Epithelial cell of esophagus (primary cell): ENCODE measurements around the gene WNT4.
A peak's percentile ranks its signal among the peaks of the same experiment; 100 is the strongest.

ENCODE experiments used
- DNase-seq: peaks from one replicate; pipeline ENCODE4 v3.0.0; 2010; ENCODE audit warnings: low read depth
- H3K4me3 ChIP-seq: 2 replicates; pipeline ENCODE4 v1.5.1; 2011; ENCODE audit warnings: mild to moderate bottlenecking, low read length, control low read depth
- TF ChIP-seq, protein P1 (sequence below): IDR thresholded peaks from 2 replicates; pipeline ENCODE4 v1.5.1; 2011; ENCODE audit warnings: low read depth, mild to moderate bottlenecking, low read length, control low read depth, inconsistent platforms; ENCODE audit not compliant: insufficient read depth; ENCODE audit errors: missing control alignments

WNT4 gene

DNA sequence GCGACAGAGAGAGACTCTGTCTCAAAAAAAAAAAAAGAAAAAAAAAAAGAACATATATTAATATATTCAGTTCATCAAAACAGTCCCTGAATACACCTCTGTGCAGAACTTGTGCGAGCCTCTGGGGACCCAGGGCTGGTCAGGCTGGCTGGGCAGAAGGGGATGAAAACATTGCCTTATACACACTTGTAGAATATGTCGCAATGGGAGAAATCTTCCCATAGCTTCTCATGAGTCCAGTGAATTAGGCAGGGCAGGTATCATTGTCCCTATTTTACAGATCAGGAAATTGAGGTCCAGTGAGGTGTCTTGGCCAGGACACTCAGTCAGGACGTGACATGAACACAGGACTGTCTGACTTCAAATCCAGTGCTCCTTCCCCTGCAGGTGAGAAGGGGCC lies 12.6 kb upstream of the WNT4 start:
- no peak overlapping the region for H3K4me3 ChIP-seq
- DNase-seq = no peak
- TF ChIP-seq, protein P1, sequence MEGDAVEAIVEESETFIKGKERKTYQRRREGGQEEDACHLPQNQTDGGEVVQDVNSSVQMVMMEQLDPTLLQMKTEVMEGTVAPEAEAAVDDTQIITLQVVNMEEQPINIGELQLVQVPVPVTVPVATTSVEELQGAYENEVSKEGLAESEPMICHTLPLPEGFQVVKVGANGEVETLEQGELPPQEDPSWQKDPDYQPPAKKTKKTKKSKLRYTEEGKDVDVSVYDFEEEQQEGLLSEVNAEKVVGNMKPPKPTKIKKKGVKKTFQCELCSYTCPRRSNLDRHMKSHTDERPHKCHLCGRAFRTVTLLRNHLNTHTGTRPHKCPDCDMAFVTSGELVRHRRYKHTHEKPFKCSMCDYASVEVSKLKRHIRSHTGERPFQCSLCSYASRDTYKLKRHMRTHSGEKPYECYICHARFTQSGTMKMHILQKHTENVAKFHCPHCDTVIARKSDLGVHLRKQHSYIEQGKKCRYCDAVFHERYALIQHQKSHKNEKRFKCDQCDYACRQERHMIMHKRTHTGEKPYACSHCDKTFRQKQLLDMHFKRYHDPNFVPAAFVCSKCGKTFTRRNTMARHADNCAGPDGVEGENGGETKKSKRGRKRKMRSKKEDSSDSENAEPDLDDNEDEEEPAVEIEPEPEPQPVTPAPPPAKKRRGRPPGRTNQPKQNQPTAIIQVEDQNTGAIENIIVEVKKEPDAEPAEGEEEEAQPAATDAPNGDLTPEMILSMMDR = no peak

DNA sequence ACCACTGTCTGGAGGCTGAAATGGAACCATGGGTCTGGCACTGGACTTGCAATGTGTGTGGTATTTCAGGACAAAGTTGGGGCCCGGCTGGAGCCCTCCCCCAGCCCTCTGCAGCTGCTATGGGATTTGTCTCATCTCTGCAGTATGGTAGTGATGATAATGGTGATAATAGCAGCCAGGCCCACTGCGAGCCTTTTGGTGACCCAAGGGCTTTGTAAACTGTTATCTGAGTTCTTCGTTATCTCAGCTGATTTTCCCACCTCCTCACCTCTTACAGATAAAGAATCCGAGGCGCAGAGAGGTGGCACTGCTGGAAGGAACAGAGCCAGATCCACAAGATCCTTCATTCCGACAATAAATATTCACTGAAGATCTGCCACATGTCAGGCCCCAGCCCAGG lies 11.7 kb upstream of the WNT4 start:
- H3K4me3 ChIP-seq = no peak overlapping the region
- TF ChIP-seq, protein P1 = no peak
- no peak for DNase-seq

DNA sequence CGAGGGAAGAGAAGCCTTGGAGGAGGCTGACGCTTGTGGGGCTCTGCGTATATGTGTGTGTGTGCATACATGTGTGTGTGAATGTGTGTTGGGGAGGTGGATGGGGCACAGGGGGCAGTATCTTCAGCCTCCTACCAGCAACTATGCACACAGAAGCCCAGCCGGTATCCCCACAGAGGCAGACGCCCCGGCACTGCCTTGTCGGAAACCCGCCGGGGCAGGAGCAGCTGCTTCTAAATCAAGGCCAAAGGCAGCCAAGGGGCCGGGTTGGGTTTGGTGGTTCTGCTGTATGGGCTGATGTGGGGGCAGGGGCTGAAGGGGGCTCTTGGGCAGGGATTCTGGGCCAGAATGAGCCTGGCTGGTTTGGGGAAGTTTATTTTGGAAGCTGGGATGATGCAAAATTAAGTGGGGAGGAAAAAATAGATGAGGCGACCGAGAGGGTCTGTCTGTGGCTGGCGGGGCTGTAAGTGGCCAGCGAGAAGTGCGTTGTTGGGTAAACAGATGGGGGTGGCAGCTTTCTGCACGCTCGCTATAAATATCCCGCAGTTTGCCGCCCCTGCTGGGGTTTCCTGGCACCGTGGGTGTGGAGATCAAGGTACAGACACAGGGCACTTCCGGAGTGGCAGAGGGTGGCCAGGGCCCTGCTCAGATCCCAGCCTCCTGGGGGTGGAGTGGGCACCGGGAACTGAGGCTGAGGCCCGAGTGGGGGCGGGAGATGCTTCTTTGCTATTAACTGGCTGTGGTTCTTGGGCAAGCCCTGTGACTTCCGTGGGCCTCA lies 11.0 kb upstream of the WNT4 start:
- TF ChIP-seq, protein P1 = no peak
- DNase-seq = no peak
- H3K4me3 ChIP-seq = no peak overlapping the region

DNA sequence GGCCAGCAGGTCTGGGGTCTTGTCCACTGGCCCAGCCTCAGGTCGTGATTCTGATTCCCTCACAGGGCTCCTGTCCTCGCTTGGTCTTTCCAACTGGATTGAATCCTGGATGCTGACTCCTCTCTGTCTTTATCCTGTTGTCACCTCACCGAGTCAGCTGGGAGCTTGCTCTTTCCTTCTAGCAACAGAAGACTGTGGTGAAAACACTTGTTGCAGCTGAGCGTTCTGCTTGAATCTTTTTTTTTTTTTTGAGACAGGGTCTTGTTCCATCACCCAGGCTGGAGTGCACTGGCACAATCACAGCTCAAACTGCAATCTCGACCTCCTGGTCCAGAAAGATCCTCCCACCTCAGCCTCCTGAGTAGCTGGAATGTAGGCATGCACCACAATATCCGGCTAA lies 8.0 kb upstream of the WNT4 start:
- no peak for DNase-seq
- TF ChIP-seq, protein P1 = no peak
- H3K4me3 ChIP-seq = no peak overlapping the region

DNA sequence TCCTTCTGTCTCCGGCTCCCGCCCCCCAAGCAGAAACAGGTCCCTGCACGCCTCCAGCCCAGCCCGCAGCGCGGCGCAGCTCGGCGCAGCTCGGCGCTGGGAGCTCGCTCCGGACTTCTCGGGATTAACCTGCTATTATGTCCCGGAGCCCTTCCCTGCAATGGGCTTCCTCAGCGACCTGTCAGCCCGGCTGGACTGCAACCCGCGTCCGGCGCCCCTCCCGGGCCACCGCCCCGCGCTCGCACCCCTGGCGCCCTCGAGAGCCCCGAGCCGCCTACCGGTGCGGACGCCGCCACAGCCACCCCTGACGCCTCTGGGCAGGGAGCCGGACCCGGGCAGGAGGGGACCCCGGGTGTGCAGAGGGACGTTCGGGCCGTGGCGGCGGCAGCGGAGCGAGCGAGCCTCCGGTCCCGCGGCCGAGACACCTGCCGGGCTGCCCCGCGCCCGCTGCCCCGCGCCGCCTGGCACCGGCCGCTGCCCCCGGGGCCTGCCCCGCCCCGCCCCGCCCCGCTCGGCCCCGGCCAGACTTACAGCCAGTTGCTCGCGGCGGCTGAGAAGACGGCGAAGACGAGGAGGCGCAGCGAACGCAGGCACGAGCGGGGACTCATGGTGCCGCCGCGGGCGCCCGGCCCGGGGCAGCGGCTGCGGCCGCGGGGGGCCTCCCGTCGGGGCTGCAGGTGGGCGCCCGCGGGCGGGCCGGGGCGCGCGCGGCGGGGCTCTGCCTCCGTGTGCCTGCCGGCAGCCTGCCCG lies 407 bp downstream of the WNT4 start:
- peak; percentile 60 for DNase-seq
- H3K4me3 ChIP-seq = peak overlapping the region; percentile 54
- TF ChIP-seq, protein P1 = no peak

DNA sequence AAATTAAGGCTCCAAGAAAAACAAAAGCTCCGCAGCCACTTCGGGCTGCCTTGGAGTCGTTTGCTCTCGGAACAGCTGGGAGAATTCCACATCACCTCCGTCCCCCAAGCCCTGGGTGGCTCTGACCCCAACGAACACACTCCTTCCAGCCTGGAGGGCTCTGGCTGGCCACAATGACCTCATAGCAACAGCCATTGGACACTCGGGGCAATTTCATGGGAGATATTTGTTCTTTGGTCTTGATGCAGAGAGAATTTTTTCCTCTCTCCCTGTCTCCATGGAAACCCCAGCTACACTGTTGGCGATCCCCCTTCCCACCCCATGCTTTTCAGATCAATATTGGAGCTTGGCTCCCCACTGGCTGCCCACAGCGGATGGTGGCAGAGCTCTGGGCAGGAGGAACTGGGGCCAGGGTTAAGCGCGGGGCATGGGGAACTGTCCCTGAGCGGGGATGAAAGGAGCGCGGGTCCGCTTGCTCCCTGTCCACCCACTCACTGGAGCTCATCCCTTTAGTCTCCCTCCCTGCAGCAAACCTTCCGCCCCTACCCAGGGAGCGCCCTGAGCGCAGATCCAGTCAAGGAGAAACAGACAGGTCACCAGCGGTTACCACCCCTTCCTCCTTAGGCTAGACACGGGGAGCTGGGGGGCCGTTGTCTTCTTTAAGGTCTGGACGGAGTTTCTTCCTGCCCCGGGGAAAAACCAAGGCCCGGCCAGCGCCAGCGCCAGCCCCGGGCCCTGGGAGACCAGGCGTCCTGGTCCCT lies 1.2 kb downstream of the WNT4 start:
- peak overlapping the region; percentile 54 for H3K4me3 ChIP-seq
- TF ChIP-seq, protein P1 = no peak
- no peak for DNase-seq
